Measurements from ENCODE around the gene CMIP. TPM values are rescaled to one million over a fixed set of nuclear protein-coding genes. Genes with fewer than 3 reads are reported as not detected.

Gene CMIP
- total RNA-seq, 2 donors from 2014 or later, result 30.1 to 95.1 TPM

GRCh38 chr16:81711657-81712319 is 267.2 kb downstream of the CMIP start:
- WGBS, result 45% methylated on average over 21 of the region's 21 CpGs
- intact Hi-C loops (cut with DNase I), result no loop called here
- H3K36me3 ChIP-seq, result no peaks in the 10 kb centered on the region
- no peak overlapping the region for H3K4me3 ChIP-seq
- no peaks in the 10 kb centered on the region for H3K9me3 ChIP-seq
- H3K27ac ChIP-seq, result no peak overlapping the region
- H3K4me1 ChIP-seq (replicated peaks), result peaks cover 6% of the 10 kb centered on the region
- no peaks in the 10 kb centered on the region for H3K27me3 ChIP-seq (replicated peaks; ENCODE audit: insufficient read depth)
- no peak for DNase-seq (ENCODE audit: low spot score)
- TF ChIP-seq POLR2AphosphoS5 (IDR thresholded peaks at IDR 0.05) (peak; percentile 54), POLR2A (IDR thresholded peaks at IDR 0.05) (no peak)
- TF ChIP-seq, protein P1, sequence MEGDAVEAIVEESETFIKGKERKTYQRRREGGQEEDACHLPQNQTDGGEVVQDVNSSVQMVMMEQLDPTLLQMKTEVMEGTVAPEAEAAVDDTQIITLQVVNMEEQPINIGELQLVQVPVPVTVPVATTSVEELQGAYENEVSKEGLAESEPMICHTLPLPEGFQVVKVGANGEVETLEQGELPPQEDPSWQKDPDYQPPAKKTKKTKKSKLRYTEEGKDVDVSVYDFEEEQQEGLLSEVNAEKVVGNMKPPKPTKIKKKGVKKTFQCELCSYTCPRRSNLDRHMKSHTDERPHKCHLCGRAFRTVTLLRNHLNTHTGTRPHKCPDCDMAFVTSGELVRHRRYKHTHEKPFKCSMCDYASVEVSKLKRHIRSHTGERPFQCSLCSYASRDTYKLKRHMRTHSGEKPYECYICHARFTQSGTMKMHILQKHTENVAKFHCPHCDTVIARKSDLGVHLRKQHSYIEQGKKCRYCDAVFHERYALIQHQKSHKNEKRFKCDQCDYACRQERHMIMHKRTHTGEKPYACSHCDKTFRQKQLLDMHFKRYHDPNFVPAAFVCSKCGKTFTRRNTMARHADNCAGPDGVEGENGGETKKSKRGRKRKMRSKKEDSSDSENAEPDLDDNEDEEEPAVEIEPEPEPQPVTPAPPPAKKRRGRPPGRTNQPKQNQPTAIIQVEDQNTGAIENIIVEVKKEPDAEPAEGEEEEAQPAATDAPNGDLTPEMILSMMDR (IDR thresholded peaks at IDR 0.05), result no peak

DNA sequence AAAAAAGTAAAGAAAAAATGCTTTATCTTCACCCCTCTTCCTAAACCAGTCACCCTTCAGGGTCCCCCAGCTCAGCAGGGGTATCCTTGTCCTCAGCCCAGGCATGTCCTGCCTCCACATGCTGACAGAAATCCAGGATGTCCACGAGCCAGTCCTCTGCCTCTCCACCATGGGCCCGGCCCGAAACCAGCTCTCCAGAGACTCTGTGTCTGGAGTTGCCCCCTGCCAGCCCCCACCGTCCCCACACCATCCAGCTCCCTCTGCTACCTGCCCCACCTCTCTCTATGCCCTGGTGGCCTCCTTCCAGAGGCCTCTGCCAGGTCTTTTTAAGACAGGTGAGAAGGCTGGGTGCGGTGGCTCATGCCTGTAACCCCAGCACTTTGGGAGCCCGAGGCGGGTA is 268.1 kb downstream of the CMIP start:
- H3K36me3 ChIP-seq, result no peaks in the 10 kb centered on the region
- H3K4me3 ChIP-seq, result no peak overlapping the region
- no peak for DNase-seq (ENCODE audit: low spot score)
- WGBS, result 79% methylated on average over 7 of the region's 7 CpGs
- H3K9me3 ChIP-seq, result no peaks in the 10 kb centered on the region
- peaks cover 3% of the 10 kb centered on the region for H3K4me1 ChIP-seq (replicated peaks)
- intact Hi-C loops (cut with DNase I), result no loop called here
- TF ChIP-seq, protein P1 (IDR thresholded peaks at IDR 0.05), result no peak
- no peak for TF ChIP-seq POLR2A (IDR thresholded peaks at IDR 0.05)
- no peak for TF ChIP-seq POLR2AphosphoS5 (IDR thresholded peaks at IDR 0.05)
- no peak overlapping the region for H3K27ac ChIP-seq
- no peaks in the 10 kb centered on the region for H3K27me3 ChIP-seq (replicated peaks; ENCODE audit: insufficient read depth)

GRCh38 chr16:81713295-81713772 is 268.7 kb downstream of the CMIP start:
- no peak overlapping the region for H3K27ac ChIP-seq
- no peaks in the 10 kb centered on the region for H3K4me1 ChIP-seq (replicated peaks)
- TF ChIP-seq POLR2AphosphoS5 (IDR thresholded peaks at IDR 0.05), result no peak
- TF ChIP-seq, protein P1 (IDR thresholded peaks at IDR 0.05), result no peak
- no peak for TF ChIP-seq POLR2A (IDR thresholded peaks at IDR 0.05)
- 92% methylated on average over 16 of the region's 16 CpGs for WGBS
- no peaks in the 10 kb centered on the region for H3K9me3 ChIP-seq
- intact Hi-C loops (cut with DNase I), result no loop called here
- DNase-seq (ENCODE audit: low spot score), result no peak
- no peak overlapping the region for H3K4me3 ChIP-seq
- no peaks in the 10 kb centered on the region for H3K27me3 ChIP-seq (replicated peaks; ENCODE audit: insufficient read depth)
- H3K36me3 ChIP-seq, result no peaks in the 10 kb centered on the region

DNA sequence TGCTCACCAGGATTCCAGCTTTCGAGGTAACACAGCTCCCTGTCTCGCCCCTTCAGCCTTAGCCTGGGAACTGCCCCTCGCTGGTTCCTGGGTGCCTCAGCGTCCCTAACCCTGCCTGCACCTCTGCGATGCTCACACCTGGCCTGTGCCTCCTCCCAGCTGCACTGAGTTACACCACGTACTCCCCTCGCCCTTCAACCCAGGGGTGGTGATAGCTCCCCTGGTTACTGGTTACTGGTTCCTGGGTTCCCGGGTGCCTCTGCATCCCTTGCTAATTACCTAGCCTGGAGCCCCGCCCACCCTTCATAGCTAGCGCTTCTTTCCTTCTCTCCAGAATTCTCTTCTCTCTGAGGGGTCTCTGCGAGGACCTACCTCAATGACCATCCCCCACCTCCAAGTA is 269.2 kb downstream of the CMIP start:
- DNase-seq (ENCODE audit: low spot score), result no peak
- intact Hi-C loops (cut with DNase I), result no loop called here
- Histone ChIP-seq H3K9me3 (no peaks in the 10 kb centered on the region), H3K27ac (no peak overlapping the region), H3K27me3 (replicated peaks; ENCODE audit: insufficient read depth) (no peaks in the 10 kb centered on the region), H3K36me3 (no peaks in the 10 kb centered on the region), H3K4me3 (no peak overlapping the region), H3K4me1 (replicated peaks) (no peaks in the 10 kb centered on the region)
- TF ChIP-seq, protein P1 (IDR thresholded peaks at IDR 0.05), result no peak
- TF ChIP-seq POLR2A (IDR thresholded peaks at IDR 0.05), result no peak
- TF ChIP-seq POLR2AphosphoS5 (IDR thresholded peaks at IDR 0.05), result no peak
- 90% methylated on average over 11 of the region's 11 CpGs for WGBS

DNA sequence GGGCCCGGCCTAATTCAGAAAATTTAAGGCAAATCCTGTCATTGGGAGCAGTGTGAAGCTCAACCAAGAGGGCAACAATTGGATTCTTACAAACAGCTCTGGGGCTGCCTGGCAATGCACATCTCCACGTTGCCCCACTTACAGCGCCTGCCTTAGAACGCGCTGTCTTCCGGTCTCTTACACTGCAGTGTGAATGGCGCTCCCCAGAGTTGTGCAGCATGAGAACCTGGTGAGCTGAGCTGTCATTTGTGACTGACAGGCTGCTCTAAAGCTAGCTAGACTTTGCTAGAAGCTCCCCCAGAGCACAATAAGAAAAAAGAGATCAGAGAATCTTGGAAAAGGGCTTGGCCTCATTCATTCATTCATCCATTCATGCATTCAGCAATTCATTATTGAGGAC is 270.0 kb downstream of the CMIP start:
- Histone ChIP-seq H3K4me1 (replicated peaks) (no peaks in the 10 kb centered on the region), H3K27ac (no peak overlapping the region), H3K36me3 (no peaks in the 10 kb centered on the region), H3K4me3 (no peak overlapping the region), H3K9me3 (no peaks in the 10 kb centered on the region), H3K27me3 (replicated peaks; ENCODE audit: insufficient read depth) (no peaks in the 10 kb centered on the region)
- WGBS, result 93% methylated on average over 7 of the region's 7 CpGs
- intact Hi-C loops (cut with DNase I), result no loop called here
- no peak for DNase-seq (ENCODE audit: low spot score)
- TF ChIP-seq POLR2AphosphoS5 (IDR thresholded peaks at IDR 0.05) (no peak), POLR2A (IDR thresholded peaks at IDR 0.05) (no peak)
- TF ChIP-seq, protein P1 (IDR thresholded peaks at IDR 0.05), result no peak

All from prostate gland (tissue), 2 donors.